Measurements from ENCODE around the gene CDKN2B.

CDKN2B gene

GRCh38 chr9:21965401-21965951, 43.6 kb downstream of the CDKN2B start:
- no peak for TF ChIP-seq CTCF (IDR thresholded peaks at IDR 0.05)

DNA sequence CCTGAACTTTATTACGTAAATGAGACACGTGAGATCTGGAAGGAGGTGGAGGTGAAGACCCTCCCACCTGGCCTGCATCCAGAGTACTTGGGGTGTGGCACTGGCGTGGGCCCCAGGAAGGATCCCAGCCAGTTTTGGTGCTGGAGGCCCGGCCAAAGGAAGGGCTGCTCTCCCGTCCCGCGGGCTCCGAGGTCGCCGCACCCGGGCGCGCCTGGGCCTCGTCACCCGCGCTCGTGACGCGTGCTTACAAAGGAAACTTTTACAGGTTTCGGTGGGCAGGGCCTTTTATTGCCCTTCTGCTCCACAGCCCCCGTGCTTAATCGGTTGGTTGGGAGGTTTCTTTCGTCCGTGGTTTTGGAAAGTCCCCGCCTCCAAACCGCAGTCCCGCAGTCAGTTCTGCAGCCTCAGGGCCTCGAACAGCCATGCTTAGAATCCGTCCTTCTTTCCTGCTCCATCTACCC, 44.1 kb downstream of the CDKN2B start:
- no peak for TF ChIP-seq CTCF (IDR thresholded peaks at IDR 0.05)

DNA sequence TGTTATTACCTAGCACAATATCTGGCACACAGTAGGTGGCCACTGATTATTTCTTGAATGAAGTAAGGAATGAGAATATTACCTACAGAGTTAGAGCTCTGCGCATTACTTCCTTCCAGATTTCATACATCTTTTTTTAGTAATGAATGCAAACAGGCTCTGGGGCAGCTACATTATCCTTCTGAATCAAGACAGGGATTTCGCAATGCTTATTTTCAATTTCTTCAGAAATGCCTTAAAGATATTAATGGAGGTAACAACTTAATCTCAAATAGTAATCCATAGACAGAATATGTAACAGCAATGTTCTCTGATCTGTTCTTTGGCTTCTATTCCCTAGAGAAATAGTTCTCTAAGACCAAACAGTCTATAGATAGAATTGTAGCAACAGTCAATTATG, 47.5 kb downstream of the CDKN2B start:
- TF ChIP-seq CTCF (IDR thresholded peaks at IDR 0.05) = no peak

- no peak for TF ChIP-seq CTCF (IDR thresholded peaks at IDR 0.05)
Measured at GRCh38 chr9:21958833-21959232, 50.3 kb downstream of the CDKN2B start.

All from LNCAP (cell line).